GM19193 (cell line): ENCODE data around the gene ADGRV1.

Experiments
- POLR2A ChIP-seq: IDR thresholded peaks from 4 replicates; pipeline ENCODE4 v1.6.1; 2011; ENCODE audit not compliant: insufficient read depth, insufficient read length; ENCODE audit errors: extremely low read depth

ADGRV1 gene

DNA sequence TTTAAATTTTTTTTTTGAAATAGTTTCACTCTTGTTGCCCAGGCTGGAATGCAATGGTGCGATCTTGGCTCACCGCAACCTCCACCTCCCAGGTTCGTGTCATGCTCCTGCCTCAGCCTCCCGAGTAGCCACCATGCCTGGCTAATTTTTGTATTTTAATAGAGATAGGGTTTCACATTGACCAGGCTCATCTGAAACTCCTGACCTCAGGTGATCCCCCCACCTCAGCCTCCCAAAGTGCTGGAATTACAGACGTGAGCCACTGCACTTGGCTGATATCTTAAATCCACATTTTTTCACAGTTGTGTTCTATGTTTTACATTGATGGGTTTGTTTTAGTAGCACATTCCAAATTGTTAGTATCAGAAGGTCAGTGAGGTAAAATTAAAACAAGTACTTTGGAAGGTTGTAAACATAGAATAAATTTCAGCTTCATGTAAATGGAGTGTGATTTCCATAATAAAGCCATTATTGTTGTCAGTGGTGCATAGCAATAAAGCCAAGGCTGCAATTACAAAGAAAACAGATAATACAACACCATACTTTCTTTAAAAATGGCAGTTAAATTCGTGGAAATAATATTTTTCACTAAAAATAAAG, 537.3 kb downstream of the ADGRV1 start:
- no peak for TF ChIP-seq POLR2A

GRCh38 chr5:91098541-91098940, 539.9 kb downstream of the ADGRV1 start:
- no peak for TF ChIP-seq POLR2A

DNA sequence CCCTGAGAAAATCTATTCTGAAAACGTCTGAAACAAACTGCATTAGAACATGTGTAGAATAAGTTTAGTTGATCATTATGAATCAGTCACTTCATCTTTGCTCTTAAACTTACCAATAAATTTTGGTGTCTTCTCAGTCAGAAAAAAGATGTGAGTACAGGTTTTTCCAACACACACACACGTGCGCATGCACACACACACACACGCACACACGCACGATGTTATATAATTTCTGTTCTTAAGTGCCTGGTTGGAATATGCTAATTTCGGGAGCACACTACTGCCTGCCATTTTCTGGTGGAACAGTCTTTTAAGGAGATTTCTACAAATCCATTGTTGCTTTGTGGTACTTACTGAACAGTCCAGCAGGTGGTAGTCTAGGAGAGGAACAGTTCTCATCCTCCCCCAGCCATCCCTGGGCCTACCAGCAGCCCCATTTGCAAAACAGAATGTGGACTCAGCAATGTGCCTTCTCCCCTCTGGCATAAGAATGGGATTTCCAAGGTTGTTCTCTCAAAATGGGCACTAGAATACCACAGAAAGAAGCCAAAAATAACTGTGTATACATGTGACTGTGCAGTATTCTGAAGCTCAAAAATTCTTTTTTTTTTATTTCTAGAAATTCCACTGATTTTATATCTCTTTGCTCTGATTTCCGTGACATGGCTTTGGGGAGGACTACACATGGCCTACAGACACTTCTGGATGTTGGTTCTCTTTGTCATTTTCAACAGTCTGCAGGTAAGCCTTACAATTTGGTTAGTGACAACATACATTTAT, 543.2 kb downstream of the ADGRV1 start:
- no peak for TF ChIP-seq POLR2A

DNA sequence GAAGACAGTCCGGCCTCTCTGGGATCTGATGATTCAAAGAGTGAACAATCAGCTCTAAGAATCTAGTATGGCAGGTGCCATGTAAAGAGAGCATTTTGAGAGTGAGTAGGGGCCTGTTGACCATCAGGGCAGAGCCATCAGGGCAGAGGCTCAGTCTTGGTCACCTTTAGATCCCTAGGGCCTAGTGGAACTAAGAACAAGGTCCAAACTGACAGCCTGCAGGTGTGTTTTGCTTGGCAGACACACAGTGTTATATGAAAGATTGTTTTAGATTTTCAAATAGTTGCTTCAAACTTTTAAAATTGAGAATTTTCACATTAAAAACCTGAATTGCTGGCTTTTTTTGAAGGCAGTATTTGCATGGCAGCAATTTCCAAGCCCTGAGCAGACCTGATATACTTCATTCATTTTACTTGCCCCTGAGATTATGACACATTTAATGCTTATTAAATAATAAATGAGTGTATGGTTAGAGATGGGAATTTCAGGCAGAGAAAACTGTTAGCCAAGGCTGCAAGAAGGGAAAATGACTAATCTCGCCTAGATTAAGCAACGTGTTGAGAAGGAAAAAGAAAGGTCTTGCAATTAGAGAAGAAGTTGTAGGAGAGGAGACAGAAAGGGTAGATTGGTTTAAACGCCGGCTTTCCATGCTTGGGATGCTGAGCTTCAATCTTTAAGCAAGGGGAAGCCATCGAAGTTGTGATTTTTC, 544.9 kb downstream of the ADGRV1 start:
- TF ChIP-seq POLR2A, result no peak

- TF ChIP-seq POLR2A, result no peak
These were observed 545.5 kb downstream of the ADGRV1 start for GRCh38 chr5:91104062-91104448.

DNA sequence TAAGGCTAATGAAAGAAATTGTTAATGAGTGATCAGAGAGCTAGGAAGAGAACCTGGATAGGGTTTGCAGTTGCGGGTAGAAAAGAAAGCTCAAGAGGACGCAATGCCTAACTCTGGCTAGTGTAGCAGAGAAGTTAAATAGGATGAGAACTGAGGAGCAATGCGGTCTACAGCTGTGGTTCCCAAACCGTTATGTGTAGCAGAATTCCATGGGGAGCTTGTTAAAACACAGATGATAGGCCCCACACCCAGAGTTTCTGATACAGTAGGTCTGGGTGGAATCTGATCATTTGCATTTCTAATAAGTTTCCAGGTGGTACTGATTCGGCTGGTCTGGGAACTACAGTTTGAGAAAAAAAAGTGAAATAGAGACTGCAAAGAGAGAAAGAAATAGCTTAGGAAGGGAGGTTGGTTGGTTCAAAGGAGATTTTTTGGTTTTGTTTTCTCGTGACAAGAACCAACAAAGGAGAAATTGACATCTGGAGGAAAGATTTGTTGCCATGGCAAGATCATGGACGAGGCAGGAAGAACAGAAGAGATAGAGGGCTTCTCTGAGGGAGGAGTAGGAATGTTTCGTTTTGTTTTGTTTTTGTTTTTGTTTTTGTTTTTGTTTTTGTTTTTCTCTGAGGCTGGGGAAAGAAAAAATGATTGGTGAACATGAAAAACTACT, 548.4 kb downstream of the ADGRV1 start:
- TF ChIP-seq POLR2A, result no peak

DNA sequence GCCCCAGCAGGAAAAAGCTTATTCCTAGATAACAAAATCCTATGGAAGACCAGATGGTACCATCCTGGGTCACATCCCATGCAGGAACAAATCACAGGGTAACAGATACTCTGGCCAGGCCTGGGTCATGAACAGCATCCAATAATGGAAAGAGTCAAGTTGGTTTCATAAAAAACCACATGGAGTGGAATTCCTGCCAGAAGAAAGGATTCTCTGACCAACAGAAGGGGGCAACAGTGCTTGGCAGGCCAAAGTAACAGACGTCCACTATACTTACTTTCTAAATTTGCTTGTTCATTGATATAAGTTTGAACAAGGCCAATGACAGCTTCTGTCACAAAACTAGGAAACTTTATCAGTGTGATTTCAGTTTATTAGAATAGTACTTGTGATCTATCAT, 551.0 kb downstream of the ADGRV1 start:
- no peak for TF ChIP-seq POLR2A

GRCh38 chr5:91110686-91111085, 552.1 kb downstream of the ADGRV1 start:
- TF ChIP-seq POLR2A, result no peak

DNA sequence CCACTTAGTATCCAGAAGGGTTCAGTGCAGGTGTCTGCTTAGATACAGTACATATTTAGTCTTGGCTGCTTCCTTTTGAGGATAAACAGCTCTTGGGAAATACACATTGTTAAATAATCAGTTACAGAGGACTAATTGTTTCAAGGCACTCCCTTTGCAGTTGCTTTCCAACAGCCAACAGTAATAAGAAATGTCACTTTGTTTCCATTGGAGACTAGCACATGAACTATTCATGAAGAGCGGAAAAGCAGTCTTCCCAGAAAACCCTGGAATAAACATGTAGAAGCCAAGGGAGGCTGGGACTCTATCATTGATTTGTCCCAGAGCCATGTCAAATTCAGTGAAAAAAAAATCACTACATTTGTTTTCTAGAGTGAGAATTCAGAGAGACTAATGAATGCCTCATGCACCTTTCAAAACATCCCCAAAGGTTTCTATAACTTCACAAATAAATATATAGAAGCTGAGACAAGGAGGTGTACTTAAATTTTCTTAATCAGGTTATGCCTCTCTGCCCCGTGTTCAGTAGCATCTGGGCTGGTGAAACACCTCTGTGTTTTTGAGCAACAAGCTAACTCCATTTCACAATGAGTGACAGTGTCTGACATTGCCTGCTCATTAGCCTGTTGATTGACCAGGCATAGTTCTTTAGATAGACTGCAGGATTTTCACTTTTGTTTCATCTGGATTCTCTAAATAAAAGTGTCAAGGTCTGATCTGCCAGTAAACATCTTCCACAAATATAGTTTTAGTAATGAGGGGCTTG, 553.1 kb downstream of the ADGRV1 start:
- TF ChIP-seq POLR2A, result no peak

DNA sequence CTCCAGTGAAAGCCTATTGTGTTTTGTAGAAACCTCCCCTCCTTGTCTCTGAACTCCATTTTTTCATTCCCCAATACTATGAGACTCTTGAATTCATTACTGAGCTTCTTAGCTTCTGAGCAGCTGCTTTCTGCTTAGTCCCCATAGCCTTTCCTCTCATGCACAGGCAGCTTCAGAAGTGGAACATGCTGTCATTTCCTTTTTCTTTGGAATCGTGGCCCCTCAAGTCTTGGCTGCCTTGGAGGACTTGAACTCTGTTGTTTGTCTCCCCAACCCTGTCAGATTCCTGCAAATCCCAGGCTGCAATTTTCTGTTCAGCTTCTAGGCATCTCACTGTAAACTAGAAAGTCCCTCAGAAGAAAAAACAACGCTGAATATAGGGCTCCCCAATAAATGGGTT, 556.1 kb downstream of the ADGRV1 start:
- no peak for TF ChIP-seq POLR2A

DNA sequence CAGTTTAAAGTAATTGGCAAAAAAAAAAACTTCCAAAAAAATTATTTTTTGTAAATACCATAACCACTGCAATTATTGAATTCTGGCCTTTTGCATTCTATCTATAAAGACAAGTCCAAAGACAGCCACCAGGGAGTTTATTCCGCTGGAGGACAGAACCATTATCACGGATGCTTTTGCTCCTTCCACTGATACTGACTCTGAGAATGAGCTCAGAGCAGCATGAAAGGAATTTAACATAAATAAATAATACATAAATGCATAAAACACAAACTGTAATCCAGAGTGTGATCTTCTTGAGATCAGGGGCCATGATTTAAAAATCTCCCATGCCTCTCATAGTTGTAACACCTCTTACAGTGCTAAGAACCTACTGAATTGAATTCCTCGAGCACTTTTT, 559.8 kb downstream of the ADGRV1 start:
- no peak for TF ChIP-seq POLR2A

- TF ChIP-seq POLR2A, result no peak
These were observed 560.2 kb downstream of the ADGRV1 start for GRCh38 chr5:91118796-91119195.

- TF ChIP-seq POLR2A, result no peak
These were observed 560.6 kb downstream of the ADGRV1 start for GRCh38 chr5:91119217-91119616.

DNA sequence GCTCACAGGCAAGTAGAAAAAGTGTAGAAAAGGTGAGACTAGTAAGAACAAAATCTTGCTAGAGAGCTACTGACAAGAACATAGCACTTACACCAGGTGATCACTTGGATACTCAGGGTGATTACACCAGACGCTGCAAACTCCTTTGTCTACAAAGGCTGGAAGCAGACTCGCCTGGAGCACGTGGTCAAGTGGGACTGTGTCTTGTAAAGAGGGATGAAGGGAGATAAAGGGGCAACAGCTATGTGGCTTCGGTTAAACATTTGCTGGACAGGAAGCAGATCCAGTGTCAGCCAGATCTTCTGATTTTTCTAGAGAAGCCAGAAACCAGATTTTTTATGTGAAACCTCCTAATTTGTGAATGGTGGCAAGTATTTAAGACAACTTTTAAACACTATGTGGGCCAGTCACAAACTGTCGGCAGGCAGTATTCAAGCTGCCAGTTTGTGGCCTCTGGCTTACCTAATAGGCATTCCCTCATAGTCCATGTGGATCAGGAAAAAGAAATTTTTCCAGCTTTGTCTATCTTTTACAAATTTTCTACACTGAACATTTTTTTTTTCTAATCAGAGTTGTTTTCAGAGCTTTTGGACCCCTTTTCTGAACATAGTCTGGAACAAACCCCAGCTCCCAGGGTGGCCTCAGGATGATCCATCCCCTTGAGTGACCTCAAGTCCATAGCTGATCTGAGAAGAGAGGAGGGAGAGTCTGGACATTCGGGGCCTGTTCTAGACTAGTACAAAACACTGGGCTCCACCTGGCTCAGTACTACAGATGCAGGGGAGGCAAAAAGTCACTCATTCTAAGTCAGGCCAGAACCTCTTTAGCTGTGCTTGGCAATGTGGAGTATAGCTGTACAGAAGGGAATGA, 561.6 kb downstream of the ADGRV1 start:
- no peak for TF ChIP-seq POLR2A
